HepG2 (cell line): Measurements from ENCODE around the gene UNCX. TPM values are rescaled to one million over a fixed set of nuclear protein-coding genes. Genes with fewer than 3 reads are reported as not detected.

Experiments
- ATAC-seq: fragments of 200-7000 bp; cut with Tn5 transposase; 3 replicates; pipeline ENCODE4 v1.9.1; 2020; ENCODE audit warnings: mild to moderate bottlenecking, moderate library complexity
- BruUV-seq: library from RNA; stranded (reverse); fragments of 400-500 nt; replicated peaks from 2 replicates; lab custom pipeline; 2021; lab: Mats Ljungman, UMichigan
- CTCF ChIA-PET: fragments of 300-600 bp; formaldehyde crosslinking; extraction: SDS; loops from one replicate; lab custom pipeline; 2021; ENCODE audit warnings: low total read pairs, inconsistent platforms, low intra/inter-chr PET ratio; lab: Yijun Ruan, JAX
- POLR2A ChIA-PET: fragments of 350-600 bp; sonication (Branson Sonifier 250); formaldehyde crosslinking; loops from one replicate; lab custom pipeline; 2020; ENCODE audit warnings: antibody characterized with exemption, inconsistent platforms; lab: Yijun Ruan, JAX
- DNase-seq: peaks from one replicate; pipeline ENCODE4 v3.0.0-alpha.2; 2015; ENCODE audit warnings: low spot score
- FAIRE-seq: peaks from 3 replicates; lab custom pipeline; 2011; peaks lifted over from hg19 to GRCh38; lab: Jason Lieb, UNC
- H2AFZ ChIP-seq: one replicate; pipeline ENCODE4 v1.6.1; 2011; ENCODE audit warnings: low read length, inconsistent platforms
- H3K27ac ChIP-seq: fragments of 300-600 bp; 3 replicates; pipeline ENCODE4 v1.8.0; 2011; ENCODE audit warnings: mixed run types, mild to moderate bottlenecking, mixed read lengths, low read length, inconsistent platforms; ENCODE audit not compliant: insufficient read depth; ENCODE audit errors: extremely low read length
- H3K27me3 ChIP-seq, 2 experiments: fragments of 200-600 bp in 1 of 2; 2 replicates in 1 of 2; 3 replicates in 1 of 2; pipeline versions ENCODE4 v1.6.0 to v1.8.0; 2011; ENCODE audit warnings: low read length in 2 of 2, mild to moderate bottlenecking in 2 of 2, moderate library complexity in 2 of 2, inconsistent platforms in 1 of 2; ENCODE audit not compliant: insufficient read depth in 2 of 2, control insufficient read depth in 1 of 2
- H3K36me3 ChIP-seq, 2 experiments: fragments of 200-600 bp in 1 of 2; replicated peaks in 1 of 2; 2 replicates in 1 of 2; 3 replicates in 1 of 2; pipeline versions ENCODE4 v1.5.1 to v1.8.0; 2011; ENCODE audit warnings: low read length in 2 of 2, inconsistent platforms in 1 of 2; ENCODE audit not compliant: insufficient read depth in 2 of 2, control insufficient read depth in 1 of 2
- H3K4me1 ChIP-seq: 2 replicates; pipeline ENCODE4 v1.5.1; 2012; ENCODE audit warnings: low read length, inconsistent platforms; ENCODE audit not compliant: insufficient read depth
- H3K4me2 ChIP-seq: 2 replicates; pipeline ENCODE4 v1.6.0; 2011; ENCODE audit warnings: low read depth, low read length, inconsistent platforms
- H3K4me3 ChIP-seq, 3 experiments: fragments of 200-600 bp in 1 of 3; sonication (generic), shearing (Covaris generic) in 1 of 3; replicated peaks in 1 of 3; 2 replicates each; pipeline ENCODE4 v1.5.1; 2011 to 2016; ENCODE audit warnings: low read length in 3 of 3, inconsistent platforms in 2 of 3, low read depth in 2 of 3, mild to moderate bottlenecking in 2 of 3, control low read depth in 1 of 3, mixed read lengths in 1 of 3; ENCODE audit not compliant: insufficient read depth in 1 of 3
- H3K79me2 ChIP-seq: one replicate; pipeline ENCODE4 v1.6.1; 2011; ENCODE audit warnings: low read length, inconsistent platforms; ENCODE audit not compliant: insufficient read depth
- H3K9ac ChIP-seq: 2 replicates; pipeline ENCODE4 v1.6.0; 2011; ENCODE audit warnings: mild to moderate bottlenecking, low read depth, low read length, inconsistent platforms; ENCODE audit not compliant: insufficient read depth
- H3K9me3 ChIP-seq: 2 replicates; pipeline ENCODE4 v1.5.1; 2012; ENCODE audit warnings: mild to moderate bottlenecking, low read length
- H4K20me1 ChIP-seq: 2 replicates; pipeline ENCODE4 v1.6.0; 2011; ENCODE audit warnings: inconsistent platforms, mild to moderate bottlenecking, low read length, moderate library complexity; ENCODE audit not compliant: insufficient read depth
- HMG20B ChIP-seq: conservative IDR thresholded peaks from 2 replicates; pipeline ENCODE4 v1.6.1; 2016; ENCODE audit warnings: missing genetic modification reagents, missing compliant biosample characterization
- PHF8 ChIP-seq: sonication (generic); formaldehyde crosslinking; IDR thresholded peaks from 2 replicates; pipeline ENCODE4 v1.5.0; 2020; ENCODE audit warnings: missing genetic modification reagents
- PRDM10 ChIP-seq: sonication (generic); formaldehyde crosslinking; IDR thresholded peaks from 2 replicates; pipeline ENCODE4 v1.4.0; 2020; ENCODE audit warnings: low read depth, missing genetic modification reagents
- STAT6 ChIP-seq: sonication (generic); formaldehyde crosslinking; IDR thresholded peaks from 2 replicates; pipeline ENCODE4 v1.4.0; 2020; ENCODE audit warnings: missing genetic modification reagents, mild to moderate bottlenecking, borderline replicate concordance
- ZNF281 ChIP-seq: sonication (generic); formaldehyde crosslinking; IDR thresholded peaks from 2 replicates; pipeline ENCODE4 v1.4.0; 2020; ENCODE audit warnings: missing genetic modification reagents, borderline replicate concordance
- ZNF644 ChIP-seq: IDR thresholded peaks from 2 replicates; pipeline ENCODE4 v1.6.1; 2016; ENCODE audit warnings: low read depth
- WGBS: methylation state at CpG from one replicate; pipeline ENCODE4 v1.1.6; 2017; ENCODE audit warnings: low lambda C conversion rate; 5-methylcytosine and 5-hydroxymethylcytosine counted together
- in situ Hi-C: cut with HindIII; loops from 2 replicates; pipeline ENCODE4 v1.10.0; 2017; ENCODE audit warnings: low pct_unique_long_range_greater_than_20kb; ENCODE audit not compliant: extremely low pct_ligation_motif_present
- intact Hi-C: fragments of 100-400 bp; cut with micrococcal nuclease; formaldehyde crosslinking; loops from one replicate; pipeline ENCODE4 v1.10.0; 2022; ENCODE audit not compliant: unreplicated experiment
- polyA plus RNA-seq, 8 experiments: library from polyadenylated mRNA; depleted of rRNA in 3 of 8; stranded (reverse) in 7 of 8; unstranded in 1 of 8; fragments of >200 nt; fragmentation: Illumina TruSeq in 4 of 8; extraction: Trizol in 4 of 8; gene quantifications; 2 replicates each; pipeline versions ENCODE4 v1.2.1 to v1.2.3, GENCODE V29; 2011 to 2016; ENCODE audit warnings: low read depth in 4 of 8, missing spikeins in 1 of 8, mixed read lengths in 1 of 8; ENCODE audit not compliant: insufficient read depth in 1 of 8
- total RNA-seq, 5 experiments: library from RNA; depleted of rRNA; stranded (reverse); fragments of >200 nt; fragmentation: Illumina TruSeq; extraction: Trizol; gene quantifications; 2 replicates each; pipeline ENCODE4 v1.2.3, GENCODE V29; 2016; ENCODE audit warnings: low read depth in 1 of 5

Gene UNCX
- total and polyA plus RNA-seq, 2 of the 13 experiments (the other 11 are each of a cell fraction or from before 2014, with no cell fraction given): not detected

GRCh38 chr7:1283941-1284742, 51.5 kb downstream of the UNCX start (continued):
- TF ChIP-seq STAT6 (CRISPR knock-in tag) (no peak), HMG20B (CRISPR knock-in tag) (no peak)

- CTCF ChIA-PET: no interaction called here
- H3K4me3 ChIP-seq: no peak overlapping the region
- 22% methylated on average over 16 of the region's 20 CpGs for WGBS
- no peak overlapping the region for H2AFZ ChIP-seq
- TF ChIP-seq ZNF644 (CRISPR knock-in tag) (no peak), PRDM10 (CRISPR knock-in tag) (no peak), ZNF281 (CRISPR knock-in tag) (no peak), PHF8 (CRISPR knock-in tag) (no peak)
- peak; percentile 31 for ATAC-seq
- DNase-seq: no peak
- POLR2A ChIA-PET: no interaction called here
- intact Hi-C loops (no loop called here), in situ Hi-C loops (no loop called here)
- H3K36me3 ChIP-seq: no peaks in the 10 kb centered on the region
- H3K4me1 ChIP-seq: no peaks in the 10 kb centered on the region
- H3K4me2 ChIP-seq: no peak overlapping the region
- H3K9me3 ChIP-seq: no peaks in the 10 kb centered on the region
- no peaks in the 10 kb centered on the region for H4K20me1 ChIP-seq
- no peak overlapping the region for H3K27ac ChIP-seq
- no peak overlapping the region for H3K9ac ChIP-seq
- no TSS peak for BruUV-seq
- peaks cover 14 to 59% of the 10 kb centered on the region in 2 experiments for H3K27me3 ChIP-seq
- FAIRE-seq: no peak
- H3K79me2 ChIP-seq: no peaks in the 10 kb centered on the region
Observed at GRCh38 chr7:1284743-1285458, 52.2 kb downstream of the UNCX start.
